GM18867 (cell line): ENCODE measurements around the gene DENND1A.
"Not testable (repeated sequence)": the region's sequence is repeated elsewhere in the genome, so short reads cannot be mapped to it uniquely, and the experiment has no call there.

Experiments used
- ATAC-seq: cut with Tn5 transposase; IDR thresholded peaks from one replicate; pipeline ENCODE4 v1.9.1; 2021; ENCODE audit warnings: mild to moderate bottlenecking, moderate library complexity; ENCODE audit not compliant: unreplicated experiment

DENND1A gene, protein sequence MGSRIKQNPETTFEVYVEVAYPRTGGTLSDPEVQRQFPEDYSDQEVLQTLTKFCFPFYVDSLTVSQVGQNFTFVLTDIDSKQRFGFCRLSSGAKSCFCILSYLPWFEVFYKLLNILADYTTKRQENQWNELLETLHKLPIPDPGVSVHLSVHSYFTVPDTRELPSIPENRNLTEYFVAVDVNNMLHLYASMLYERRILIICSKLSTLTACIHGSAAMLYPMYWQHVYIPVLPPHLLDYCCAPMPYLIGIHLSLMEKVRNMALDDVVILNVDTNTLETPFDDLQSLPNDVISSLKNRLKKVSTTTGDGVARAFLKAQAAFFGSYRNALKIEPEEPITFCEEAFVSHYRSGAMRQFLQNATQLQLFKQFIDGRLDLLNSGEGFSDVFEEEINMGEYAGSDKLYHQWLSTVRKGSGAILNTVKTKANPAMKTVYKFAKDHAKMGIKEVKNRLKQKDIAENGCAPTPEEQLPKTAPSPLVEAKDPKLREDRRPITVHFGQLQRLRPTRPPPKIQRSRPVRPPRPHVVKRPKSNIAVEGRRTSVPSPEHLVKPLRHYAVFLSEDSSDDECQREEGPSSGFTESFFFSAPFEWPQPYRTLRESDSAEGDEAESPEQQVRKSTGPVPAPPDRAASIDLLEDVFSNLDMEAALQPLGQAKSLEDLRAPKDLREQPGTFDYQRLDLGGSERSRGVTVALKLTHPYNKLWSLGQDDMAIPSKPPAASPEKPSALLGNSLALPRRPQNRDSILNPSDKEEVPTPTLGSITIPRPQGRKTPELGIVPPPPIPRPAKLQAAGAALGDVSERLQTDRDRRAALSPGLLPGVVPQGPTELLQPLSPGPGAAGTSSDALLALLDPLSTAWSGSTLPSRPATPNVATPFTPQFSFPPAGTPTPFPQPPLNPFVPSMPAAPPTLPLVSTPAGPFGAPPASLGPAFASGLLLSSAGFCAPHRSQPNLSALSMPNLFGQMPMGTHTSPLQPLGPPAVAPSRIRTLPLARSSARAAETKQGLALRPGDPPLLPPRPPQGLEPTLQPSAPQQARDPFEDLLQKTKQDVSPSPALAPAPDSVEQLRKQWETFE

DNA sequence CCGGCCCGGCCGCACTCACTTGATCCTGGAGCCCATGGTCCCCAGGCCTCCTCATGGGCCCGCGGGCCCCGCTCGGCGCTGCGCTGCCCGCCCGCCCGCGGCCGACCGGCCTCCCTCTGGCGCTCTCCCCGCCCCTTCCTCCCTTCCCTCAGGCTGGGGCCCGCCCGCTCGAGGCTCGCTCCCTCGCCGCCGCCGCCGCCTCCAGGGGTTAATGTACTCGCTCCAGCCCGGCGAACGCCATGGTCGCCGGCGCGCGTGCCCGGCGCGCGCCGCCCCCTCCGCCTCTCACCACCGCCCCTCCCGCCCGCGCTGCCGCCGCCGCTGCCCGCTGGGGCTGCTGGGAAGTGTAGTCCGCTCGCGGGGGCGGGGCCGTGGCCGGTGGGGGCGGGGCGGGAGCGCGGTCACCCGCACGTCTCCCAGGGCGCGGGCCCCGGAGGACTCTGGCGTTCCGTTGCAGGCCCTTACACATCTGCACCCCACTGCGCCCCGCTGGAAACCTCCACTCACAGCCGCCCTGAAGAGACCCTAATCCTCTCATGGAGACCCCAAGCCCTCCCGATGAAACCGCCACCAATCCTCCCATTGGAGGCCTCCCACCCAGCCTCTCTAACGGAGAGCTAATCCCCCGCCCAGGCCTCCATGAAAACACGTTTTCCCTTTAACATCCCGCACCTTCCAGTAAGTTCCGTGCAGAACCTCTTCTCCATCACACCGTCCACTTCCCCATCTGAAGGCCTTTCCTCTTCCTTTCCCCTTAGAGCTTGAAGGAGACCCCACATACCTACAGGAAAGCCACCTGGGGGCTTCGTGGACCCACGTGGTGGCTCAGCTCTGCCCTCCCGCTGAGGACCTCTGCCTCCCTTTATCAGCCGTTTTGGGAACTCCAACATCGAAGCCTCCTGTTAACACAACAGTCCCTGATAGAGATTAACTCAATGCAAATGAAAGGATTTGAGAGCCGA lies at the start of gene DENND1A:
Gene DENND1A, minus strand, starts transcription at position 257 of the 962 bp plus-strand sequence. Its CDS starts 221 bp downstream, at position 36.
- ATAC-seq: peak; percentile 81

DNA sequence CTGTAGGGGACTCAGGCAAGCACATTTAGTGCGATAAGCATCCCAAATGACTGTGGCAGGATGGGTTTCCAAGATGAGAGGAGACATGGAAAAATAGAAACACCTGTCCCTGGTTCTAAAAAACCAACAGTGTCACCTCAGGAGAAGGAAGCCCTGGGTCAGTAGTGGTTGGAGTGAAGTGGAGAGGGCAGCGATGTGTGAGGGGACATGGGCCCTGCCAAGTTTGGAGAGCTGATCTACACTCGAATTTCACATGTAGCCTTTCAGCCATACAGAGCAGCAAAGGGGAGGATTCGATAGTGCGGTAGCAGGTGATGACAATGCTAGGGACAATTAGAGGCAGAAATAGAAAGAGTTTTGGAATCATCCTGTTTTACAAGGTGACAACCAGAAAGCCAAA lies 49.1 kb upstream of the DENND1A start:
- no peak for ATAC-seq

DNA sequence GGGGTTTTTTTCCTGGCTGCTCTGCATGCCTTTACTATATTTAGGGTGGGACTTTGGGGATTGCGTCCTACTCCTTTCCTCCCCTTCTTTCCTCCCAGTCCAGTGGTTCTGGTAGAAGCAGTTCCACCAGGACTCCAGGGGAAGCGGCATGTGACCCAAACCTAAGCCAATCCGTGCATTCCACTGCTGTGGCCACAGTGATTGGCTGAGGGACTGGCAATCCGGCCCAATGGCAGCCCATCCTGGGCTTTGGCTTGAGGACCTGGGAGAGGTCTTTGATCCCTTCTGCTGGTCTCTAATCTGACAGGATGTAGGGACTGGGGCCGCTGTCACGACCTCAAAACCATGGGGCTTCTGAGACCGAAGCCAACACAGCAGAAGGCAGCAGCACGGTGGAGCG lies 46.7 kb upstream of the DENND1A start:
- not testable (repeated sequence) for ATAC-seq

DNA sequence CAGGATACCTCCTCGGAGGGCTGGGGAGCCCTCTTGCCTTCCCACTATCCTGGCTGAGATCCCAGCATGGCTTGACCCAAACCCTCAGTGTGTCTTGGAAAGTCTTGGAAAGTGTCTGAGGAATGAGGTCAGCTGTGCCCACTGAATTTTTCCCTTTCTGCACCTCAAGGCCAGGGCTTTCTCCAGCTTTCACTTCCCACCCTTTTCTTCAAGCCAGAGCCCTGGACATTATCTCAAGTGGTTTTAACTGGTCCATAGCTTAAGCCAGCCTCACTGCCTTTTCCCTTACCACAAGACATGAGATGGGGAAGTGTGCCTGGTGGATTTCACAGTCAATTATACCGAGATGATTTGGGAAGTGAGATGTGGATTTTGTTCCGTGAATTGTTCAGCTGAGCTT lies 45.9 kb upstream of the DENND1A start:
- ATAC-seq: no peak

DNA sequence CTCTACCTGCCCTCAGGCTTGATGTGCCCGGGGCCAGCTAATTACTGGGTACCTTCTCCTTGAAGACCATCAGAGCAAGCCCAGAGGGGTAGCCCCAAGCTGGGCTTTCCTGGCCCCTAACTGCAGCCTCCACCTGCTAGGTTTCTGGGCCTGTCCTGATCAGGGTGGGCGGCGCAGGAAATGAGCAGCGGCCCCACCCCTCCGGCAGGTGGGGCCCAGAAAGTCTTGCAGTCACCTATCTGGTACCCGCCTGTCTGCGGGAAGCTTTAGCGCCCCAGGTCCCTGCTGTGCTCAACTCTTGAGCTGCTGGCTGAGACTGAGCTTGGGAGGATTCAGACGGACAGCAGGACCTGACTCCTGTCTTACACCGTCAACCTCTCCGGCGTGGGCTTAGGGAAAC lies 44.5 kb upstream of the DENND1A start:
- ATAC-seq: no peak

DNA sequence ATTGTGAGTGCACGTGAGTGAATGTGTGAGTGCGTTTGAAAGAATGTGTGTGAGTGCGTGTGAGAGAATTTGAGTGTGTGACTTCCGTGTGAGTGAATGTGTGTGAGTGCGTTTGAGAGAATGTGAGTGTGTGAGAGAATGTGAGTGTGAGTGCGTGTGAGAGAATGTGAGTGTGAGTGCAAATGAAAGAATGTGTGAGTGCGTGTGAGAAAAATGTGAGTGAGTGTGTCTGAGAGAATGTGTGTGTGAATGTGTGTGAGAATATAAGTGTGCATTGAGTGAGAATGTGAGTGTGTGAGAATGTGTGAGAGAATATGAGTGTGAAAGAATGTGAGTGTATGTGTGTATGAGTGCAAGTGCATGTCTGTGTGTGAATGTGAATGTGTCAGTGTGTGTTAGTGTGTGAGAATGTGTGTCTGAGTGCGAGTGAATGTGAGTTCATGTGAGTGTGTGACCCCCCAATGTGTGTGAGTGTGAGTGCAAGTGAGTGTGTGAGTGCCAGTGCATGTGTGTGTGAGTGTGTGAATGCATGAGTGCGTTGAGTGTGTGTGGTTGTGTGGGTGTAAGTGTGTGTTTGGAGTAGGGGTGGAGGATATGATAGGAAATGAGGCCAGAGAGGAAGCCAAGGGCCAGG lies 43.8 kb upstream of the DENND1A start:
- ATAC-seq: no peak

DNA sequence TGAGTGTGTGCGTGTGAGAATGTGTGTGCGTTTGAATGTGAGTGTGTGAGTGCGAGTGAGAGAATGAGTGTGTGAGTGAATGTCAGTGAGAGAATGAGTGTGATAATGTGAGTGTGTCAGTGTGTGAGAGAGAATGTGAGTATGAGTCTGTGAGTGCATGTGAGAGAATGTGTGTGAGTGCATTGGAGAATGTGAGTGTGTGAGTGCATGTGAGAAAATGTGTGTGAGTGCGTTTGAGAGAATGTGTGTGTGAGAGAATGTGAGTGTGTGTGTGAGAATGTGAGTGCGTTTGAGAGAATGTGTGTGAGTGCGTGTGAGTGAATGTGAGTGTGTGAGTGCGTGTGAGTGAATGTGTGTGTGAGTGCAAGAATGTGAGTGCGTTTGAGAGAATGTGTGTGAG lies 42.7 kb upstream of the DENND1A start:
- no peak for ATAC-seq

DNA sequence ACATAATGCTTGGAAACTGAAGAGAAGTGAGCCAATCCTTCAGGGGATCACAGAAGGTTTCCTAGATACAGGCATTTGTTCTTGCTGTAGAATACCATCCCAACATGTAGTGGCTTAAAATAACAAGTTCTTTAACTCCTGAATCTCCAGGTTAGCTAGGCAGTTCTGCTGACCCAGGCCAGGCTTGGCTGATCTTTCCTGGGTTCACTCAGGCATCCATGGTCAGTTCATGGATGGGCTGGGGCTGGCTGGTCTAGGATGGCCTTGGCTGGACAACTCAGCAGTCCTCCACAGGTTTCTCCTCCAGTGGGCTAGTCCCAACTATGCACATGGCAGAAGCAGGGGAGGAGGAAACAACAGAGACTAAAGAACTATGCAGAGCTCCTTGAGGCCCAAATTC lies 37.4 kb upstream of the DENND1A start:
- no peak for ATAC-seq

DNA sequence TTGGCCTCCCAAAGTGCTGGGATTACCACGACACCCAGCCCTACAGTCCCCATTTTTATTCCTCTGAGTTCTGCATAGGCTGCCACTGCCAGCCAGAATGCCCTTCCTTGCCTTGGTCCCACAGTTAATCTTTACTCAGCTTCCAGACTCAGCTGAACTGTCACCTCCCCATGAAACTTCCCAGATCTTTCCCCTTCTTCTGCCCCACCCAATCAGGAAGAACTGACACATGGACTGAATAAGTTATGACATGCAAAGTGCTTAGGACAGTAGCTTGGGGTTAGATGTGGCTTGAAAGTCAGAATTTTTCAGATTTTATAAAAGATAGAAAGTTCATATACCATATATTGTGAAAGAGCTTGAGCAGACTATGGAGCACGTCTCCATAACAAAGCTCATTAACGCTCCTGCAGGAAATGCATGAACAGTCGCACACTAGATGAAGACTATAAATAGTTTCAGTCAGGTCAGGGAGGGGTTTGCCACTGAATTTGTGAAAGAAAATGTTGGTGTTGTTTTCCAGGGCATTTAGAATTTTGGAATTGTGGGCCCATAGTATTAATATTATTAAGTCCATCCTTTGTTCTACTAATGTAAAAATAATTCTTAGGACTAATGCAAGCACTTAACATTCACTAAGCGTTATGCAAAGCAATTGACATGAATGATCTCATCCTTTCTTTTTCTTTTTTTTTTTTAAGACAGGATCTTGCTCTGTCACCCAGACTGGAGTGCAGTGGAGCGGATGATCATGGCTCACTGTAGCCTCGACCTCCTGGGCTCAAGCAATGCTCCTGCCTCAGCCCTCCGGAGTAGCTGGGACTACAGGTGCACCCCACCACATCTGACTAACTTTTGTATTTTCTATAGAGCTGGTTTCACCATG lies 36.1 kb upstream of the DENND1A start:
- no peak for ATAC-seq

DNA sequence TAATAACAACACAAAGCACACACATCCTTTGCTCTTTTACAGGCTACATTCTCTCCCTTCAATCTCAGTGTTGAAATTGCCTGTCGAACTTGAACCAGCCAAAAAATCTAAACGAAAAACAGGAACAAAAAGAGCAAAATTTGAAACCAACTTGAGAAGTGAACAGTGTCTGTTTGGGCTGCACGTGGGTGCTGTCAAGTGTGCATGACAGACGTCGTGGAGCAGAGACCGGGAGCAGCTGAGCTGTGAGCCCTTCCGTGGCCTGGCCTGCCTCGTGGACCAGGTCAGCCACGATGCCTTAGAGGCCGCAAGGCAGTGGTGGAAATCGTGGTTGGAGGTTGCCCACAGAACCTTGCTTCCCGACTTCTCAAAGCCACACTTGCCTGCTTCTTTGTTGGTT lies 34.8 kb upstream of the DENND1A start:
- no peak for ATAC-seq

DNA sequence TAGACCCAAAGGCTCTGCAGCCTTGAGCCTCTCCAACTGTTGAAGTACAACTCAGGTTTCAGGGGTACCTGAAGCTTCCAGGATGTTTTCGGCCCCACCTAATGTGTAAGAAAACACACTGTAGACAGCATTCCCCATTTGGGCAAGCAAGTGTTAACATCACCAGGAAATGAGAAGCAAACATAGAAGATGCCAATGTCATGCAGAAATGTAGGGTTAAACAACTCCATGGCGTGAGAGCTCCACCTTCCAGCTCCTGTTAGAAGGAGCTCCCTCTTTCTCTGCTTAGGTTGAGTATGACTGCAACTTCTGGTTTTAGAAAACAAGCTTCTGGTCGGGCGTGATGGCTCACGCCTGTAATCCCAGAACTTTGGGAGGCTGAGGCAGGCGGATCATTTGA lies 31.0 kb upstream of the DENND1A start:
- no peak for ATAC-seq

DNA sequence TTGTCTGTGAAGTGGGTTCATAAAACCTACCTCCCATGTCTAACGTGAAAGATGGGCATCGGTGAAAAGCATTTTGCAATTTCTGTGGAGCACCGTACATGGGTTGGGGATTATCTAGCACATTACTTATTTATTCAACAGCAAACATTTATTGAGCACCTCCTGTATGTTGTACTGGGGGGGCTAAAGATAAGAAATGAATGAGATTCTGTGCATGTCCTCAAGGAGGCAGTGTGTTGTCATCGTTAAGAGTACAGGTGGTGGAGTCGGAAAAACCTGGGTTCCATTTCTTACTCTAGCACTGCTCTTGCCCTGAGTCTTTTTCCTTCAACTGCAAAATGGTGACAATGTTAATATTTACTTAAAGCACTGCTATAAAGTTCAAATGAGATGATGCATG lies 30.4 kb upstream of the DENND1A start:
- ATAC-seq: no peak

DNA sequence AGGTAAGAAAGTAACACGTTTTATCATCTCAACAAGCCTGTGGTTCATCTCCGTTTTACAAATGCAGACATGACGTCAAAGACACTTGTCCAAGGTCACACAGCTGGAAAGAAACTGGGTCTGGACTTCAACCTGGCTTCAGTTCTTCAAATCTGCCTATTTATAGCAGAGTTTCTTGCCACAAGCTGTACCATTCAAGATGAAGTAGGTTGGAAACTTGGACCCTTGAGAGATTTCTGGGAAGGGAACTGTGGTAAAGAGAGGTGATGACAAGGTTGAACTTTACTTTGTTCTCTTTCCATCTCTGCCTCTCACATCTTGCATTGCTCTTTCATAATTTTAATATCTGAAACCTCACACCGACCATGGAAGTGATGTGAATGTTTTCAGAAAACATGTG lies 29.9 kb upstream of the DENND1A start:
- ATAC-seq: no peak

DNA sequence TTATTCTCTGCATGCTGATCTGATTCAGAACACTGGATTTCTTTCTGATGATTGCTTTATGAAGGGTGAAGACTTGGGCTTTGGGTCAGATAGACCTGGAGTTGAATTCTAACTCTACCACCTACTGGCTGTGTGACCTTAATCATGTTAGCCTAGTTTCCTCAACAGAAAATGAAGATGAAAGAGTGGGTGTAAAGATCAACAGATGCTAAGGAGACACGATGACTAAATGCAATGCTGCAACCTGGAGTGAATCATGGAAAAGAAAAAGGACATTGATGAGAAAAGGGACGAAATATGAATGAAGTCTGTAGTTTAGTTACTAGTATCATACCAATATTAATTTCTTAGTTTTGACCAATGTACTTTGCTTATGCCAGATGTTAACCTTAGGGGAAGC lies 27.8 kb upstream of the DENND1A start:
- ATAC-seq: no peak

DNA sequence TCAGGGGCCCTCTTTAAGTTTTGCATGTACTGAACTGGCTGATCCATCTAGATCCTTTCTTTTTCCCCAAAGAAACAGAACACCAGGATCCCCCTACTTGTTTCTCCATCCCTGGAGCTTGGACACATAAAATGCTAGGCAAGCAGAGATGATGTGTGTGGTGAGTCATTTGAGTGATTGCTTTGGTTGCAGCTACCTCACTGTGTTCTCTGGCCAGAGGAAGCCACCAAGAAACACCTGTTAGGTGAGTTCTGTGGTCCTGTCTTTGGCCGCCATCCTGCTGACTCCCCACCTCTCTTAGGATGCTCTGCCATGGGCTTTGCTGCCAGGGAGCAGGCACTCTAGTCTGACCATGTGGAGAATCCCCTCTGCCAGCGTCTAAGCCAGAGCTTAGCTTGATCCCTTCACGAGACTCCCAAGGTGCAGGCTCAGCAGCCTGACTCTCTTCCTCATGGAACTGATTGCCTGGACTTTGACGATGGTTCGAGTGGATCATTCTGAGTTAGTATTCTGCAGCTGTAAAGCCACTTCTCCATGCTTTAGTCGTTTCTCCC lies 27.3 kb upstream of the DENND1A start:
- no peak for ATAC-seq

DNA sequence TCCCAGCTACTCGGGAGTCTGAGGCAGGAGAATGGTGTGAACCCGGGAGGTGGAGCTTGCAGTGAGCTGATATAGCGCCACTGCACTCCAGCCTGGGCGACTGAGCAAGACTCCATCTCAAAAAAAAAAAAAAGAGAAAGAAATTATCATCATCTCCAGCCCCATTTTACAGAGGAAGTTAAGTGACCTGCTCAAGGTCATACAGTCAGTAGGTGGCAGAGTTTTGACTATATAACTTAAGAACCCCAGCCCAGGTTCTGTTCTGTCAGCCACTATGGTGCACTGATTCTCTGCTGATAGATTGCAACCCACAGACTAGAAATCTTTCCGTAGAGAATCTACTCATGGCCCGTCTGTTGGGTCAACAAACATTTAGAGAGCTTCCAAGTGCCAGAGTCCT lies 25.7 kb upstream of the DENND1A start:
- ATAC-seq: no peak

DNA sequence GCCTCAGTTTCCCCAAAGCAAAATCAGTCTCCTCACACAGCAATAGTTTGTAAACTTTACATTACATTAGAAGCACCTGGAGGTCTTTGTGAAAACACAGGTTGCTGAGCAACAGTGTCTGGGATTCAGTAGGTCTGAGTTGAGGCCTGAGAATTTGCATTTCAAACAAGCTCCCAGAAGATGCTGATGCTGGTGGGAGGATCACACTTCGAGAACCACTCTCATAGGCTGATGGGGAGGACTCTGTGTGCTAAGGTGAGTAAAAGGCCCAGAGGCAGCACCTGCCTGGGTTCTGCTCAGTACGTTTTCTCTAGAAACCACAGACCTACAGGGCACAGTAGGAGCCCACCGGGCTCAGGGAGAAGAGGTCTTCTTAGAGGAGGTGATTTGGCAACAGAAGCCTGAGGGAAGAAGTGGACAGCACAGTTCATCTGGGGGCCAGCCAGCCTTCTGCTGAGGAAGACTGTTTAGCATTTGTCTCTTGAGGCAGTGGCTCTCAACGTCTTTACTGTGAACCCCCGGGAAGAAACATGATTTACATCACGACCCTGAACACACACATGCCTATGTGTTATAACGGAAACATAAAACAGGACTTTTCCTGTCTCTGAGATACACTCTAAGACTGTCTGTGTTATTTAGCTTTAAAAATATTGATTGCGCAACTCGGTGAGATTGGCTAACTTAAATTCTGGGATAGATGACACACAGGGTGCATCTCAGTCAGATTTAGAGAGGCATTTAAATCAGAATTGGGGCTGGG lies 24.8 kb upstream of the DENND1A start:
- no peak for ATAC-seq
